Mucosa of descending colon (tissue), 3 donors: ENCODE data around the gene LONP1. TPM values are rescaled to one million over a fixed set of nuclear protein-coding genes. Genes with fewer than 3 reads are reported as not detected.

ENCODE experiments used
- ATAC-seq: fragments of 200-7000 bp; cut with Tn5 transposase; one replicate; pipeline ENCODE4 v1.9.1; 2020; ENCODE audit warnings: mild to moderate bottlenecking, moderate library complexity
- DNase-seq, 3 donors: peaks; one replicate each; pipeline ENCODE4 v3.0.0-alpha.2; 2020
- H3K36me3 ChIP-seq: fragments of 200-600 bp; one replicate; pipeline ENCODE4 v1.8.0; 2021; ENCODE audit warnings: low read depth, mild to moderate bottlenecking
- H3K4me1 ChIP-seq: fragments of 200-600 bp; one replicate; pipeline ENCODE4 v1.8.0; 2021; ENCODE audit warnings: low read depth, mild to moderate bottlenecking
- H3K4me3 ChIP-seq: fragments of 200-600 bp; one replicate; pipeline ENCODE4 v1.8.0; 2021; ENCODE audit warnings: mild to moderate bottlenecking
- H3K9me3 ChIP-seq: fragments of 200-600 bp; one replicate; pipeline ENCODE4 v1.8.0; 2021; ENCODE audit warnings: mild to moderate bottlenecking
- CTCF ChIP-seq: fragments of 200-600 bp; IDR thresholded peaks from one replicate; pipeline ENCODE4 v1.8.0; 2022; ENCODE audit warnings: antibody characterized with exemption, mild to moderate bottlenecking
- intact Hi-C, 2 donors: fragments of 100-400 bp; cut with DNase I in 1 of 2; cut with micrococcal nuclease in 1 of 2; formaldehyde crosslinking; loops; one replicate each; pipeline versions ENCODE4 v1.11.0 to v1.11.1; 2022; cut with DNase I, micrococcal nuclease
- long read RNA-seq, 2 donors: library from polyadenylated mRNA; unstranded; transcript quantifications; one replicate each; pipeline ENCODE4 v2.0.0, GENCODE V29; 2019 to 2021
- total RNA-seq, 3 donors: library from RNA; stranded (reverse); fragmentation: NEBNext Ultra II Directional in 2 of 3; extraction: Animal tissue kit (Norgen Biotek cat#: 25700) in 2 of 3; gene quantifications; one replicate each; pipeline versions ENCODE4 v1.2.1 to v1.2.4, GENCODE V29; 2021 to 2023
- donor health status: DM: no; HTN: no; CAD: no; lungs with moderate emphysema.
- donor health status: DM: no; HTN: no; CAD: no.
- donor health status: DM: no; HTN: yes; CAD: no.

Gene LONP1
- 10 to 100 TPM; 55.9 to 63.0 (median 55.9) TPM for total RNA-seq
- long read RNA-seq, donor 1, transcript LONP1-201 (18 exons, 3,236 nt), result major isoform, 119 of 147 reads
- long read RNA-seq, donor 1, partial matches to known transcripts, result 14 of 147 reads
- long read RNA-seq, donor 1, other reads (novel, unspliced or antisense), result 11 of 147 reads
- long read RNA-seq, donor 2, partial matches to known transcripts, result 1 of 1 reads
- long read RNA-seq, donor 2, other reads (novel, unspliced or antisense), result 0 of 1 reads

- Histone ChIP-seq H3K9me3 (no peaks in the 10 kb centered on the region), H3K36me3 (no peaks in the 10 kb centered on the region), H3K4me1 (peaks cover 12% of the 10 kb centered on the region), H3K4me3 (peak within 1 kb of the TSS; percentile 95)
- intact Hi-C loops, result no loop called here
- peak; percentile 99 for DNase-seq
- ATAC-seq, result peak; percentile 98
- TF ChIP-seq CTCF, result peak; percentile 90
These were observed at the start of gene LONP1, which contains the start of gene CATSPERD for GRCh38 chr19:5719961-5720790. Gene LONP1 (minus strand): TSS chr19:5720146. CDS start chr19:5720132, 14 bp downstream. Gene CATSPERD (plus strand): TSS chr19:5720637. CDS start chr19:5720738, 101 bp downstream.

- H3K4me3 ChIP-seq, result no peak overlapping the region
- H3K9me3 ChIP-seq, result no peaks in the 10 kb centered on the region
- H3K36me3 ChIP-seq, result no peaks in the 10 kb centered on the region
- TF ChIP-seq CTCF, result no peak
- H3K4me1 ChIP-seq, result no peaks in the 10 kb centered on the region
- DNase-seq (no peak), ATAC-seq (no peak)
- intact Hi-C loops, result no loop called here
These were observed 48.0 kb upstream of the LONP1 start for GRCh38 chr19:5767949-5768348.

- Histone ChIP-seq H3K36me3 (no peaks in the 10 kb centered on the region), H3K9me3 (no peaks in the 10 kb centered on the region), H3K4me1 (no peaks in the 10 kb centered on the region), H3K4me3 (no peak overlapping the region)
- ATAC-seq (no peak), DNase-seq (no peak)
- TF ChIP-seq CTCF, result no peak
- intact Hi-C loops, result no loop called here
These were observed 45.3 kb upstream of the LONP1 start for GRCh38 chr19:5765220-5765619.

GRCh38 chr19:5762608-5763217, 42.8 kb upstream of the LONP1 start:
- H3K36me3 ChIP-seq, result no peaks in the 10 kb centered on the region
- H3K9me3 ChIP-seq, result no peaks in the 10 kb centered on the region
- no peak for TF ChIP-seq CTCF
- no peak overlapping the region for H3K4me3 ChIP-seq
- intact Hi-C loops, result no loop called here
- H3K4me1 ChIP-seq, result no peaks in the 10 kb centered on the region
- ATAC-seq (no peak), DNase-seq (no peak)

- intact Hi-C loops, result no loop called here
- H3K36me3 ChIP-seq, result no peaks in the 10 kb centered on the region
- no peak overlapping the region for H3K4me3 ChIP-seq
- TF ChIP-seq CTCF, result no peak
- DNase-seq, result no peak
- H3K4me1 ChIP-seq, result no peaks in the 10 kb centered on the region
- ATAC-seq, result no peak
- no peaks in the 10 kb centered on the region for H3K9me3 ChIP-seq
These were observed 33.8 kb upstream of the LONP1 start for GRCh38 chr19:5753743-5754142.
